Activated CD4-positive, alpha-beta memory T cell treated with anti-CD3 and anti-CD28 coated beads for 36 hours (primary cell): ENCODE results near the gene HAUS6. TPM values are rescaled to one million over a fixed set of nuclear protein-coding genes. Genes with fewer than 3 reads are reported as not detected.

Experiments used
- CTCF ChIA-PET: fragments of 350-600 bp; sonication (Branson Sonifier 250); formaldehyde crosslinking; loops from one replicate; lab custom pipeline; 2021; ENCODE audit warnings: antibody characterized with exemption, inconsistent platforms; lab: Charles Lee
- POLR2A ChIA-PET: fragments of 350-600 bp; sonication (Branson Sonifier 250); formaldehyde crosslinking; loops from one replicate; lab custom pipeline; 2021; ENCODE audit warnings: antibody characterized with exemption; lab: Charles Lee
- DNase-seq: peaks from one replicate; pipeline ENCODE4 v3.0.0-alpha.2; 2020
- H3K27ac Mint-ChIP-seq: one replicate; pipeline ENCODE4 v1.8.0; 2021; ENCODE audit warnings: mixed read lengths
- H3K27me3 Mint-ChIP-seq: one replicate; pipeline ENCODE4 v1.8.0; 2021; ENCODE audit warnings: mixed read lengths
- H3K36me3 Mint-ChIP-seq: one replicate; pipeline ENCODE4 v1.8.0; 2021; ENCODE audit warnings: mixed read lengths
- H3K4me1 Mint-ChIP-seq: one replicate; pipeline ENCODE4 v1.8.0; 2021; ENCODE audit warnings: low read depth, mixed read lengths
- H3K4me3 Mint-ChIP-seq: one replicate; pipeline ENCODE4 v1.8.0; 2021; ENCODE audit warnings: mild to moderate bottlenecking, mixed read lengths
- H3K9me3 Mint-ChIP-seq: one replicate; pipeline ENCODE4 v1.8.0; 2021; ENCODE audit warnings: mixed read lengths
- intact Hi-C: fragments of 100-400 bp; cut with micrococcal nuclease; formaldehyde crosslinking; loops from one replicate; pipeline ENCODE4 v1.15.1; 2023
- total RNA-seq, 2 experiments: library from RNA; stranded (reverse); gene quantifications; one replicate each; pipeline ENCODE4 v1.2.3, GENCODE V29; 2021

HAUS6 gene
- total RNA-seq, 2 experiments from 2014 or later = 28.7 to 29.8 TPM

DNA sequence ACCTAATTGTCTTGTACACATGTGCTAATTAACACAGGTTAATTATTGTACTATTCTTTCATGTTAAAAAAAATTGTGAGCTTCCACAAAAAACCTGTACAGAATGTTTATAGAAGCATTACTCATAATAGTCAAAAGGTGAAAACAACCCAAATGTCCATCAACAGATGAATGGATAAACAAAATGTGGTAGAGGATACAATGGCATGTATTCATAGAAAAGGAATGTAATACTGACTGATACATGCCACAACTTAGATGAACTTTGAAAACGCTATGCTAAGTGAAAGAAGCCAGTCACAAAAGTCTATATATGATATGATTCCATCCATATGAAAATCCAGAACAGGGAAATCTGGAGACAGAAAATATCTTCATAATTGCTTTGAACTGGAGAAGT lies 27.9 kb downstream of the HAUS6 start:
- intact Hi-C loops = no loop called here
- POLR2A ChIA-PET = no interaction called here
- no peaks in the 10 kb centered on the region for H3K4me1 Mint-ChIP-seq
- CTCF ChIA-PET = interaction anchor here (1.3 kb wide), 1 partner anchor 11 kb away, joined by 4 read pairs; no protein-coding TSS in a partner anchor
- H3K36me3 Mint-ChIP-seq = peaks cover 42% of the 10 kb centered on the region
- no peak overlapping the region for H3K4me3 Mint-ChIP-seq
- H3K9me3 Mint-ChIP-seq = no peaks in the 10 kb centered on the region
- no peaks in the 10 kb centered on the region for H3K27me3 Mint-ChIP-seq
- no peak for DNase-seq
- no peak overlapping the region for H3K27ac Mint-ChIP-seq

DNA sequence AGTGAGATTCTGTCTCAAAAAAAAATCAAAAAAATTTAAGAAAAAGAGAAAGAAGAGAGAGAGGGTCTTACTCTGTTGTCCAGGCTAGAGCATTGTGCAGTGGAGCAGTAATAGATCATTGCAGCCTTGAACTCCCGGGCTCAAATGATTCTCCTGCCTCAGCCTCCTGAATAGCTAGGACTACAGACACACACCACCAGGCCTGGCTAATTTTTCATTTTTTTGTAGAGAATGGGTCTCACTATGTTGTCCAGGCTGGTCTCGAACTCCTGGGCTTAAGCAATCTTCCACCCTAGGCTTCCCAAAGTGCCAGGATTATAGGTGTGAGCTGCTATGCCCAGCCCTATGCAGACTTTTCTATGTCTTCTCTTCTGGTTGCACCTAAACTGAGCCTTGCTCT lies 28.5 kb downstream of the HAUS6 start:
- Mint-ChIP-seq H3K27ac (no peak overlapping the region), H3K9me3 (no peaks in the 10 kb centered on the region), H3K36me3 (peaks cover 42% of the 10 kb centered on the region), H3K4me3 (no peak overlapping the region), H3K27me3 (no peaks in the 10 kb centered on the region), H3K4me1 (no peaks in the 10 kb centered on the region)
- no peak for DNase-seq
- ChIA-PET CTCF (interaction anchor here (1.3 kb wide), 1 partner anchor 11 kb away, joined by 4 read pairs; no protein-coding TSS in a partner anchor), POLR2A (interaction anchor here (0.5 kb wide), 1 partner anchor 110 kb away, joined by 3 read pairs; no protein-coding TSS in a partner anchor)
- intact Hi-C loops = no loop called here

DNA sequence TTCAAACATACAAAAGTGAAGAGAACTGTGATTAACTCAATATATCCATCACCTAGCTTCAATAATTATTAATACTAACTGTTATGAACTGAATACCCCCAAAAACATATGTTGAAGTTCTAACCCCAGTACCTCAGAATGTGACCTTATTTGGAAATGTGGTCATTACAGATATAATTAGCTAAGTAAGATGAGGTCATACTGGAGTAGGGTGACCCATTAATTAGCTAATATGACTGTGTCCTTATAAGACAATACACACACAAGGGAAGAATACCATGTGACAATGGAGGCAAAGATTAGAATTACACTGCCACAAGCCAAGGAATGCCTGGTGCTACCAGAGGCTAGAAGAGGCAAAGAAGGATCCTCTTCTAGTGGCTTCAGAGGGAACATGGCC lies 45.7 kb downstream of the HAUS6 start:
- no peak for DNase-seq
- Mint-ChIP-seq H3K36me3 (peaks cover 51% of the 10 kb centered on the region), H3K4me1 (peaks cover 8% of the 10 kb centered on the region), H3K9me3 (no peaks in the 10 kb centered on the region), H3K27me3 (no peaks in the 10 kb centered on the region), H3K4me3 (no peak overlapping the region), H3K27ac (no peak overlapping the region)
- POLR2A ChIA-PET = no interaction called here
- CTCF ChIA-PET = no interaction called here
- intact Hi-C loops = no loop called here

DNA sequence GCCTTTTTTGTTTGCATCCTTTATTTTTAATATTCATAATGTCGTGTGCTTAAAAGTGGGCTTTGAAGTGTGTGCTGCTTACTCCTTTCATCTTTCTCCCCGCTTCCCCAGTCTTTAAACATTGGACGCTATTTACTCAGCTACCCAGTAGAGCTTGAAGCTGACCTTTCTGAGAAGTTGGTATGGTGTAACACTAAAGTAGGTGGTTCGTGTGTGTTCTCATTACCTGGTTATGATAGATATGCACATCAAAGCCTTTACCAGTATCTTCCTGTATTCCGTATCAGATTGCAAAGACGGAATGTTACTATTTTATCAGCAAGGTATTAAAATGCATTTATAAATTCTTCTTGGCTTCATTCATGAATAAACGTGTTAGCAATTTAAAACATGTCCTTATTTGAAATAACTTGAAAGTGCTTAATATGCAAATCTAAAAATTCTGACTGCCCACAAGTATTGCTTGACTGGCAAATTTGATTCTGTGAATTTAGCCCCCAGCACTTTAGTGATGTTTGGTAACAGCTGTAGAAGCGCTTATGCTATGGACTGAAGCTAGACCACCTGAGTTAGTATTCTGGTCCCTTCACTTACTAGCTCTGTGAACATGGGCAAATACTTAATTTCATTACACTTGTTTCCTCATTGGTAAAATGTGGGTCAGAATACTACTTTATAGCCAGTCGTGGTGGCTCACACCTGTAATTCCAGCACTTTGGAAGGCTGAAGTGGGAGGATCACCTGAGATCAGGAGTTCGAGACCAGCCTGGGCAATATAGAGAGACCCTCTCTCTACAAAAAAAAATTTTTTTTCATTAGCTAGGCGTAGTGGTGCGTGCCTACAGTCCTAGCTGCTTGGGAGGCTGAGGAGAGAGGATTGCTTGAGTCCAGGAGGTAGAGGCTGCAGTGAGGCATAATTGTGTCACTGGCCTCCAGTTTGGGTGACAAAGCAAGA lies 51.8 kb downstream of the HAUS6 start:
- peaks cover 26% of the 10 kb centered on the region for H3K36me3 Mint-ChIP-seq
- no peak for DNase-seq
- H3K4me1 Mint-ChIP-seq = peaks cover 37% of the 10 kb centered on the region
- intact Hi-C loops = loop anchor here (5.0 kb wide), 1 partner anchor 36 kb away; no protein-coding TSS in a partner anchor
- CTCF ChIA-PET = interaction anchor here (0.7 to 4.8 kb wide), 5 partner anchors 51 to 413 kb away, joined by 3 to 43 read pairs (median 8); partner anchors contain the start of gene HAUS6
- POLR2A ChIA-PET = interaction anchor here (0.6 to 1.5 kb wide), 4 partner anchors 11 to 440 kb away, joined by 3 to 5 read pairs (median 4); no protein-coding TSS in a partner anchor
- no peaks in the 10 kb centered on the region for H3K27me3 Mint-ChIP-seq
- H3K27ac Mint-ChIP-seq = peak overlapping the region; percentile 98
- no peaks in the 10 kb centered on the region for H3K9me3 Mint-ChIP-seq
- H3K4me3 Mint-ChIP-seq = peak overlapping the region; percentile 93

DNA sequence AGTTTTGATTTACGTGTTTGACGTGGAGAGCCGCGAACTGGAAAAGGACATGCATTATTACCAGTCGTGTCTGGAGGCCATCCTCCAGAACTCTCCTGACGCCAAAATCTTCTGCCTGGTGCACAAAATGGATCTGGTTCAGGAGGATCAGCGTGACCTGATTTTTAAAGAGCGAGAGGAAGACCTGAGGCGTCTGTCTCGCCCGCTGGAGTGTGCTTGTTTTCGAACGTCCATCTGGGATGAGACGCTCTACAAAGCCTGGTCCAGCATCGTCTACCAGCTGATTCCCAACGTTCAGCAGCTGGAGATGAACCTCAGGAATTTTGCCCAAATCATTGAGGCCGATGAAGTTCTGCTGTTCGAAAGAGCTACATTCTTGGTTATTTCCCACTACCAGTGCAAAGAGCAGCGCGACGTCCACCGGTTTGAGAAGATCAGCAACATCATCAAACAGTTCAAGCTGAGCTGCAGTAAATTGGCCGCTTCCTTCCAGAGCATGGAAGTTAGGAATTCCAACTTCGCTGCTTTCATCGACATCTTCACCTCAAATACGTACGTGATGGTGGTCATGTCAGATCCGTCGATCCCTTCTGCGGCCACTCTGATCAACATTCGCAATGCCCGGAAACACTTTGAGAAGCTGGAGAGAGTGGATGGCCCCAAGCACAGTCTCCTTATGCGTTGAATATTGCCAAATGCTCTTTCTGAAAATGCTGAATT lies 52.6 kb downstream of the HAUS6 start:
- ChIA-PET POLR2A (interaction anchor here (0.9 to 1.5 kb wide), 5 partner anchors 12 to 182 kb away, joined by 3 to 5 read pairs (median 5); no protein-coding TSS in a partner anchor), CTCF (interaction anchor here (0.7 to 4.8 kb wide), 8 partner anchors 52 to 414 kb away, joined by 3 to 43 read pairs (median 5); partner anchors contain the start of genes HAUS6 and RPS6)
- Mint-ChIP-seq H3K9me3 (no peaks in the 10 kb centered on the region), H3K27ac (peak overlapping the region; percentile 98), H3K27me3 (no peaks in the 10 kb centered on the region), H3K4me1 (peaks cover 37% of the 10 kb centered on the region), H3K36me3 (peaks cover 22% of the 10 kb centered on the region), H3K4me3 (peak overlapping the region; percentile 93)
- DNase-seq = peak; percentile 25
- intact Hi-C loops = loop anchor here (1.0 to 10.0 kb wide), 10 partner anchors 37 to 945 kb away; partner anchors contain the start of genes DENND4C, HAUS6, PLIN2 and RPS6

DNA sequence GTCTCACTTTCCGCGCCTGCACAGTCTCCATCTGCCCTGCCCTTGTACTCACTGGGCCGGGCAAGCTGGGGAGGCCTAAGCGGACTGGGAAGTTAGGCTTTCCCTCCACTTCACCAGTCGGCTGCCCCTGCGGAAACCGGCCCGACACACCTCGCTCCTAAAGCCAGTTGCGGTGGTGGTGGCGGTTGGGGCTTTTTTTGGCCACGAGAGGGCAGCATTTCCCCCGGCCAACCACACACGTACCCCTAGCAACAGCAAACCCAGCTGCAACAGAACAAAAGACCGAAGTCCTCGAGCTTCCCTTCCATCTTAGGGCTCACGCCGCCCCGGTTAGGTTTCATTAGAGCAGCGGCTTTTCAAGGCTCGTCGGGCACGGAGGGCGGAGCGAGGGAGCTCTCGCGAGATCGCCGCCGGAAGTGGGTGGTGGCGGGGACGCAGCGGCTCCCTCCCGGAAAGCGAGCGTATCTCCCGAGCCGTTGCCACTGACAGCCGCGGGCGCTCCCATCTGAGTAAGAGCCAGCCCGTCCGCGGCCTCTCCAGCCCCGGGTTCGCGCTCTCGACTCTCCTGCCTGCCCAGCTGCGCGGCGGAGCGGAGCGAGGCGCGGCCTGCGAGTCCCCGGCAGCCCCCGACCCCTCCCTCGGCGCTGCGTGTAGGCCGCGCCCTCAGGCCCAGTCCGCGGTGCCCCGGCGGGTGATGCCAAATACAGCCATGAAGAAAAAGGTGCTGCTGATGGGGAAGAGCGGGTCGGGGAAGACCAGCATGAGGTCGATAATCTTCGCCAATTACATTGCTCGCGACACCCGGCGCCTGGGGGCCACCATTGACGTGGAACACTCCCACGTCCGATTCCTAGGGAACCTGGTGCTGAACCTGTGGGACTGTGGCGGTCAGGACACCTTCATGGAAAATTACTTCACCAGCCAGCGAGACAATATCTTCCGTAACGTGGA lies 53.5 kb downstream of the HAUS6 start, which contains the start of gene RRAGA:
Gene RRAGA (plus strand): TSS at position 462 of the 951 bp plus-strand sequence. CDS start 233 bp downstream, at position 695.
- H3K36me3 Mint-ChIP-seq = peaks cover 22% of the 10 kb centered on the region
- intact Hi-C loops = loop anchor here (1.0 to 10.0 kb wide), 9 partner anchors 53 to 946 kb away; partner anchors contain the start of genes DENND4C, HAUS6, PLIN2 and RPS6
- peak within 1 kb of the TSS; percentile 93 for H3K4me3 Mint-ChIP-seq
- peak; percentile 96 for DNase-seq
- H3K4me1 Mint-ChIP-seq = peaks cover 37% of the 10 kb centered on the region
- no peaks in the 10 kb centered on the region for H3K9me3 Mint-ChIP-seq
- POLR2A ChIA-PET = interaction anchor here (0.9 to 1.5 kb wide), 6 partner anchors 12 to 330 kb away, joined by 3 to 14 read pairs (median 5); partner anchors contain the start of gene RPS6
- no peaks in the 10 kb centered on the region for H3K27me3 Mint-ChIP-seq
- peak within 1 kb of the TSS; percentile 98 for H3K27ac Mint-ChIP-seq
- CTCF ChIA-PET = interaction anchor here (0.6 to 4.8 kb wide), 24 partner anchors 11 to 417 kb away, joined by 3 to 43 read pairs (median 5); partner anchors contain the start of genes DENND4C and RPS6

DNA sequence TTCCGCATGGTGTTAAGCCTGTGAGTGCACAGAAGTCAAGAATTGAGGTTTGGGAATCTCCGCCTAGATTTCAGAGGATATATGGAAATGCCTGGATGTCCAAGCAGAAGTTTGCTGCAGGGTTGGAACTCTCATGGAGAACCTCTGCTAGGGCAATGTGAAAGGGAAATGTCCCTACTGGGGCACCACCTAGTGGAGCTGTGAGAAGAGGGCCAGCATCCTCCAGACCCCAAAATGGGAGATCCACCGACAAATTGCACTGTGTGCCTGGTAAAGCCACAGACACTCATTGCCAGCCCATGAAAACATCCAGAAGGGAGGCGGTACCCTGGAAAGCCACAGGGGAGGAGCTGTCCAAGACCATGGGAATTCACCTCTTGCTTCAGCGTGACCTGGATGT lies 66.1 kb downstream of the HAUS6 start:
- intact Hi-C loops = no loop called here
- no peaks in the 10 kb centered on the region for H3K36me3 Mint-ChIP-seq
- H3K4me3 Mint-ChIP-seq = no peak overlapping the region
- DNase-seq = no peak
- no peaks in the 10 kb centered on the region for H3K27me3 Mint-ChIP-seq
- no peaks in the 10 kb centered on the region for H3K9me3 Mint-ChIP-seq
- no peak overlapping the region for H3K27ac Mint-ChIP-seq
- POLR2A ChIA-PET = no interaction called here
- CTCF ChIA-PET = interaction anchor here (0.9 to 1.1 kb wide), 2 partner anchors 8 to 10 kb away, joined by 3 read pairs; no protein-coding TSS in a partner anchor
- no peaks in the 10 kb centered on the region for H3K4me1 Mint-ChIP-seq

DNA sequence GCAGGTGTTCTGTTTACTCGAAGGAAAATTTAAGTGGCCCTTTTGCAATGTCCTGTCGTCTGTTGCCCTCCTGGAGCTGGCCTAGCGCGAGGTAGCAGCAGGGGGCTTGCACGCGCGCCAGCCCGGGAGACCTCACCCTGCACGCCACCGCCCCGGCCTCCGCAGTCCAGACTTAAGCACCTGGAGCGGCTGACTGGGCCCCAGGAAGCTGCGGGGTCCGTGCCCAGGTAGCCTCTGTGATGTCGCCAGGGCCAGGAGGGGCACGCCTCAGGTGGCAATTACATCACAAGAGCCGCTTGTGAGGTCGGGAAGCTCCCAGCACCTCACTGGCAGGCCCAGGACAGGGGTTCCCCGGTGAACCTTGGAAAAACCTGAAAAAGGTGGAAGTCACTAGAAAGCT lies 69.7 kb downstream of the HAUS6 start, which contains the start of gene SAXO1:
Gene SAXO1 (minus strand): TSS at position 195 of the 400 bp plus-strand sequence. CDS start 301 bp downstream, outside the sequence.
- CTCF ChIA-PET = no interaction called here
- POLR2A ChIA-PET = no interaction called here
- no peak within 1 kb of the TSS for H3K4me3 Mint-ChIP-seq

DNA sequence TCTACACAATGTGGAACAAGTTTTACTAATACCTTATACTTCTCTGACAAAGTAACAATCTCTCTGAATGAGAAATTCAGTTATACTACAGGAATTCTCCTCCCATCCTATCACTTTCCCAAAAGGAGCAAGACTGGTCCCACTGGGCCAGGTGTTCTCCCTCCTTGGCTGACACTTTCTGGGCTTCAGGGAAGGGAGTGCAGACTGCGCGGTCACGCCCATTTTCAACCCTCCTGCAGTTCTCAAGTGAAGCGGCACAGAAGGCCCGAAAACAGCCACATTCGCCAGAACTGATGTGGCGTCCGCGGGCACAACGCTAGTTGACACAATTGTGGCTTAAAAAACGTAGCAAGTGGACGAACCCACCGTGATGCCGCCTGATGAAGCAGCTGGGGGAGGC lies 70.3 kb downstream of the HAUS6 start:
- peaks cover 4% of the 10 kb centered on the region for H3K27me3 Mint-ChIP-seq
- CTCF ChIA-PET = no interaction called here
- H3K36me3 Mint-ChIP-seq = no peaks in the 10 kb centered on the region

More for the DNA sequence above, 69.7 kb downstream of the HAUS6 start, which contains the start of gene SAXO1:
- Mint-ChIP-seq H3K4me1 (no peaks in the 10 kb centered on the region), H3K27me3 (peaks cover 4% of the 10 kb centered on the region), H3K27ac (no peak within 1 kb of the TSS), H3K9me3 (no peaks in the 10 kb centered on the region), H3K36me3 (no peaks in the 10 kb centered on the region)
- intact Hi-C loops = no loop called here
- DNase-seq = no peak

DNA sequence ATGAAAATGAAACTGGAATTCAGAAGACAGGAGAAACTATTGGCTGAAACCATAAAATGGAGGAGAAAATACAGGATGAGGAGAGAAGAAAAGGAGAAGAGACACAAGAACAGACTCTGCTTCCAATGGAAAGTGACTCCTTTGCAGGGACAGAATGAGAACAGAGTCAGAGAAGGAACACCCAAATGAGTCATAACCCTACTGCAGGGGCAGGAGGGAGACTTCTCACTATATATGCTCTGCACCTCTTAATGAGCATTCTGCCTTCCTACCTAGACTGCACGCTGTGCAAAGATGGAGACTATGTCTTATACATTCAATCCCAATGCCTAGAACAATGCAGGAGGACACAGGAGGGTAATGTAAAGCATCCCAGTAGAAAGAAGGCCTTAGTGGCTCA lies 71.8 kb downstream of the HAUS6 start:
- intact Hi-C loops = no loop called here
- Mint-ChIP-seq H3K36me3 (no peaks in the 10 kb centered on the region), H3K27ac (no peak overlapping the region), H3K4me3 (no peak overlapping the region), H3K27me3 (peaks cover 8% of the 10 kb centered on the region), H3K9me3 (no peaks in the 10 kb centered on the region), H3K4me1 (peaks cover 8% of the 10 kb centered on the region)
- POLR2A ChIA-PET = no interaction called here
- DNase-seq = no peak
- CTCF ChIA-PET = interaction anchor here (0.9 kb wide), 1 partner anchor 1501 kb away, joined by 3 read pairs; no protein-coding TSS in a partner anchor

More for the DNA sequence above, 70.3 kb downstream of the HAUS6 start:
- no peak overlapping the region for H3K4me3 Mint-ChIP-seq
- intact Hi-C loops = no loop called here
- H3K4me1 Mint-ChIP-seq = no peaks in the 10 kb centered on the region
- DNase-seq = no peak
- POLR2A ChIA-PET = no interaction called here
- H3K9me3 Mint-ChIP-seq = no peaks in the 10 kb centered on the region
- H3K27ac Mint-ChIP-seq = no peak overlapping the region
